ENCODE data around the gene SMIM13.

Gene SMIM13

GRCh38 chr6:11179088-11179418, 85.4 kb downstream of the SMIM13 start:
- H3K4me3 ChIP-seq (replicated peaks; ENCODE audit: low read depth, low read length), result no peak overlapping the region
- DNase-seq (ENCODE audit: extremely low read depth, insufficient read length), result no peak
- no peaks in the 10 kb centered on the region; the same call in 1 of the 2 replicates for H3K36me3 ChIP-seq (ENCODE audit: control insufficient read depth, insufficient read depth, low read length)
- no peaks in the 10 kb centered on the region for H3K27me3 ChIP-seq (replicated peaks; ENCODE audit: control insufficient read depth, insufficient read depth, low read length)
- TF ChIP-seq CTCF (IDR thresholded peaks at IDR 0.05; ENCODE audit: insufficient read depth, low read length, poor library complexity, severe bottlenecking), result no peak

DNA sequence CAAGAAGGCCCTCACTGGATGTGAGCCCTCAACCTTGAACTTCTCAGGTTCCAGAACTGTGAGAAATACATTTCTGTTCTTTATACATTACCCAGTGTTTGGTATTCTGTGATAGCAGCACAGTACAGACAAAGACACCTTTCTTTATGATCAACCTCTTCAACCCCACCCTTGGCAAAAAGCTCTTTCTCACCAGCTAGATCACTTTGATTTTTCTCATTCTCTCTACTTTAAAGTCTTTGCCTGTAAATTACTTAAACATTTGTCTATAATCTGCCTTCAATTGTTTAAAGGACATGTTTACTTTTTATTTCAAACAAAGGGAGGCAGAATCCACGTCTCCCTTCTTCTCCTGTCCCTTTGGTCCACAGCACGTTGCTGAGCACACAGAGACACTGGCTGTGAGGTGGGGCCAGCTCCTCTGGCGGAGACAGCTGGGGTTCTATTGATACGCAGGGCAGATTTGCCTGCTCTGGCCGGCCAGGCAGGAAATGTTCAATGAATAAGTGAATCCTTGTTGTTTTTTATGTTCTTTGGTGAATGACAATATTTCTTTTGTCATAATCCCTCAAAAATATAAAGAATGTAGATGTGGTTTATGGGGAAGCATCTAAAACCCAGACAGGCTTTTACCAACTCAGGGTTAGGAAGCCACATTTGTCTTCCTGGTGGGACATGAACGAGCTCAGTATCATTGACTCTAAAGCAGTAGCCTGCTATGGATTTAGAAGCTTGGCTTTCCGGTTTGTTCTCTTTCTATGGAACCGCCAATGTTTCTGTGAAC, 86.0 kb downstream of the SMIM13 start:
- no peaks in the 10 kb centered on the region for H3K27me3 ChIP-seq (replicated peaks; ENCODE audit: control insufficient read depth, insufficient read depth, low read length)
- TF ChIP-seq CTCF (IDR thresholded peaks at IDR 0.05; ENCODE audit: insufficient read depth, low read length, poor library complexity, severe bottlenecking), result no peak
- H3K4me3 ChIP-seq (replicated peaks; ENCODE audit: low read depth, low read length), result no peak overlapping the region
- no peak for DNase-seq (ENCODE audit: extremely low read depth, insufficient read length)
- H3K36me3 ChIP-seq (ENCODE audit: control insufficient read depth, insufficient read depth, low read length), result peaks cover 2% of the 10 kb centered on the region; the same call in 1 of the 2 replicates

DNA sequence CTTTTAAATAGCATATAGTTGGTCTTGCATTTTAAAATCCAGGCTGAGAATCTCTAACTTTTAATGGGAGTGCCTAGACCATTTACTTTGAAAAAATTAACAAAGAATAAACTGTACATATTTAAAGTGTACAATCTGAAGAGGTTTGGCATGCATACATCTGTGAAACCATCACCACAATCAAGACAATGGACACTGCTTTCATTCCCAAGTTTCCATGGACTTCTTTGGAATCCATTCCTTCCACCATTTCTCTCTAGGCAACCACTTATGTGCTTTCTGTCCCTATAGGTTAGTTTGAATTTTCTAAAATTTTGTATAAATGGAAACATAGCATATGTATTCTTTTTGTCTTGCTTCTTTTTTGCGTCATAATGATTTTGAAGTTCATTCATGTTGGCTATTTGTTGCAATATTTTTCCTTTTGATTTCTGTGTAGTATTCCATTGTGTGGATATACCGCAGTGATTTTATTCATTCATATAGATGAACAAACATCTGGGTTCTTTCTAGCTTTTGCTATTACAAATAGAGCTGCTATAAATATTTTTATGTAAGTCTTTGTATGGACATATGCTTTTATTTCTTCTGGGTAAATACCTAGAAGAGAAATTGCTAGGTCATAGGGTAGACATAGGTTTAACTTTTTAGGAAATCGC, 88.0 kb downstream of the SMIM13 start:
- no peak for TF ChIP-seq CTCF (IDR thresholded peaks at IDR 0.05; ENCODE audit: insufficient read depth, low read length, poor library complexity, severe bottlenecking)
- Histone ChIP-seq H3K4me3 (replicated peaks; ENCODE audit: low read depth, low read length) (no peak overlapping the region), H3K27me3 (replicated peaks; ENCODE audit: control insufficient read depth, insufficient read depth, low read length) (no peaks in the 10 kb centered on the region), H3K36me3 (ENCODE audit: control insufficient read depth, insufficient read depth, low read length) (peaks cover 11% of the 10 kb centered on the region)
- DNase-seq (ENCODE audit: extremely low read depth, insufficient read length), result no peak

- H3K27me3 ChIP-seq (replicated peaks; ENCODE audit: control insufficient read depth, insufficient read depth, low read length), result no peaks in the 10 kb centered on the region
- H3K36me3 ChIP-seq (ENCODE audit: control insufficient read depth, insufficient read depth, low read length), result peaks cover 11% of the 10 kb centered on the region
- TF ChIP-seq CTCF (IDR thresholded peaks at IDR 0.05; ENCODE audit: insufficient read depth, low read length, poor library complexity, severe bottlenecking), result no peak
- no peak for DNase-seq (ENCODE audit: extremely low read depth, insufficient read length)
- no peak overlapping the region for H3K4me3 ChIP-seq (replicated peaks; ENCODE audit: low read depth, low read length)
These were observed 90.2 kb downstream of the SMIM13 start for GRCh38 chr6:11183761-11184362.

- TF ChIP-seq CTCF (IDR thresholded peaks at IDR 0.05; ENCODE audit: insufficient read depth, low read length, poor library complexity, severe bottlenecking), result no peak
- H3K36me3 ChIP-seq (ENCODE audit: control insufficient read depth, insufficient read depth, low read length), result peaks cover 18% of the 10 kb centered on the region
- DNase-seq (ENCODE audit: extremely low read depth, insufficient read length), result no peak
- H3K4me3 ChIP-seq (replicated peaks; ENCODE audit: low read depth, low read length), result no peak overlapping the region
- H3K27me3 ChIP-seq (replicated peaks; ENCODE audit: control insufficient read depth, insufficient read depth, low read length), result no peaks in the 10 kb centered on the region
These were observed 91.7 kb downstream of the SMIM13 start for GRCh38 chr6:11185204-11185842.
